Adipose tissue (tissue), 3 donors: Measurements from ENCODE around the gene GRIPAP1. TPM values are rescaled to one million over a fixed set of nuclear protein-coding genes. Genes with fewer than 3 reads are reported as not detected.

ENCODE experiments used
- H3K27ac ChIP-seq: one replicate; pipeline ENCODE4 v1.5.1; 2013; ENCODE audit warnings: low read depth, low read length
- WGBS, 3 donors: extraction: QIAGEN DNeasy Blood & Tissue Kit; methylation state at CpG; one replicate each; pipeline ENCODE4 v1.1.7; 2013; 5-methylcytosine and 5-hydroxymethylcytosine counted together
- polyA plus RNA-seq, 3 donors: library from polyadenylated mRNA; stranded (reverse); fragments of 200-250 nt; gene quantifications; one replicate each; pipeline ENCODE4 v1.2.3, GENCODE V29; 2013
- donor health status: healthy with polysubstance abuse.
- donor health status: Bipolar disorder and iron deficiency.
- donor health status: healthy.

The GRIPAP1 gene
- polyA plus RNA-seq, 3 donors = 13.8 to 25.9 (median 22.2) TPM

DNA sequence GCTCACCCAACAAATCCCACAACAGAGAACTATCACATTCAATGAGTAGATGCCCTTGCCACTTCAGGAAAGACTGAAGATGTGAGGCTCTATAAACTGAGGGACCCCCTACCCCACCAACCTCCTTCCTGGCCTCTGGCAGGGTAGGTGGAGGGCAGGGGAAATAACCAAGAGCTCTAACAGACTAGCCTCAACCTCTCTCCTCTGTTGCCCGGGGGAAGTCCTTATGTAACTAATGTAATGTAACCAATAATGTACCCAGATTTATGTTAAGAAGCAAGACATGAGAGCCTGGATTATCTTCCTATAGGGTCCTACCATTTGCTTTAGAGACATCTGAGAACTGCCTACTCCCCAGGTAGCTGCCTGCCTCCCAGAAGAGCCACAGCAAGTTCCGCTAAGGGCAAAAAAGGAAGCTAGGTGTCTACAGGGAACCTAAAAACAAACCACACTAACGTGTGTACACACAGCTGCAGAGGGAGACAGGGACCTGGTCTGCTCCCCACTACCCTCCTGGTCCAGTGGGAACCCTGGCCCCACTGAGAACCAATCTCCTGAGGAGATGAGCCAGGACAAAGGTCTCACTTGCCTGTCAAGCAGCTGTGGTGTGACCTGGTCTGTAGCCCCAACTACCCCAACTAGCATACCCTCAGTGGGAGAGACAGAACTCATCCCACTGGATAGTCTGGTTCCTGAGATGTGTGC, 62.4 kb downstream of the GRIPAP1 start:
- WGBS, 3 donors = 56 to 73% (median 60%) methylated on average over 3 of the region's 3 CpGs
- H3K27ac ChIP-seq = no peak overlapping the region

DNA sequence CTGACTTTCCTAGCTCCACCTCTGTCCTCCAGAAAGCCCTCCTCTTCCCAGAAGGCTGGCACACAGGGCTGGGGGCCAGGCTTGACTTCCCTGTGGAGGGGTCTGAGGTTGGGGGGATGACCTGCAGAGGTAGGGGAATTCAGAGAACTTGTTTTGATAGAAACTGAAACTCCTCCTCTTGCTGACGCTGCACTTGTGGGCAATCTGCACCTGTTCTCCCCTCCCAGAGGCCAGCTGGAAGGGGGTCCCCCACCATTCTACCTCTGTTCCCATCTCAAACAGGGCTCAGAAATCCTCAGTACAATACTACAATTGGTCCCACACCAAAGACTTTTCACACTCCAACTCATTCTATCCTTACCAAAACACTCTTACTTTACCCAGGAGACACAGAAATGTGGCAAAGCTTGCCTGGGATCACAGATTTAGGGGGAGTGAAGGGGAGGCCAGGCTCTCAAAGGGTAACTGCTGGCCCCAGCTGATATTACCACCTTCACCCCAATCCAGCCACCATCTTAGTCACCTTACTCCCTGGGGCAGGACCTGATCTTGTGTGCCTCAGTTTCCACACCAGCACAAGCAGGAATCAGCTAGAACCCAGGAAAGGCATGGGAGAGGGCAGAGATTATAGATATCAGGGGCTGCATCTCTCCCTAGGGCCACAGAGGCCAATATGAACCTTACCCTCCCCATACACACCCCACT, 63.2 kb downstream of the GRIPAP1 start:
- WGBS, 3 donors = 44 to 55% methylated on average over 1 of the region's 1 CpG; no CpG with 5 or more reads in 1 of the 3 donors
- H3K27ac ChIP-seq = no peak overlapping the region

DNA sequence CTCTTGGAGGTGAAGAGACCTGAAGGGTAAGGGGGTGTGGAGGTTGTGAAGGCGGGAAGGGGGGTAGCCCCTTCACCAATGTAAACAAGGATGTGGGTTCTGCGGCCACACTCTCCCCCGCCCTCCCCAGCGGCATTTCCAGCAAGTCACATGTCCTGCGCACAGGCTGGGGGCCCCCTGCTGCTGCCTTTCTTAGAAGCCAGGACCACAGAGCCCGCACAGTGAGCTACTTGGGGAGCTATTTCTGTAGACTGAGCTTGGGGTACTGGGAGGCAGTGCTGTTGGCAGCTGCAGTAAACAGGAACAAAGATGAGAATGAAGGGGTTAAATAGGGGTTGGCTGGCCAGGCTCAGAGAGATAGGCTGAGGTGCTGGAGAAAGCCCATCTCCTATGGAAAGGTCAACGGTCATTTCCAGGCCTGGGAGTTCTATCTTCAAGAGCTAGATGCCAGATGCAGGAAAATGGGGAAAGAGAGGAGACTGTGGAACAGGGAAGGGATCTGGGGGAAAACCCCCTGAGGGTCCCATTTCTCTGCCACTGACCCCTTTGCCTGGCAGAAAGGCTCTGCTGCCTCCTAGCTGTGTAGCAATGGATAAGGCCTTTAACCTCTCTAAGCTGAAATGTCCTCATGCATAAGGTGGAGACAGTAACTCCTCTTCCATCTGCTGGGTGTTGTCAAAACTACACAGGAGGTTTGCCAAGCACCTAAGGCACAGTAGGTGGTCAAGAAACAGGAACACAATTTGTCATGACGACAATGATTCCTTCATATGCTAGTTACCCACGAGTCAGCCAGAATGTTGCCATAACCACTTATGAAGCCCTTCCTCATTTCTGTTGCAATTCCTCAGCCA, 64.8 kb downstream of the GRIPAP1 start:
- no peak overlapping the region for H3K27ac ChIP-seq
- 34 to 55% (median 39%) methylated on average over 9 of the region's 9 CpGs for WGBS, 3 donors

DNA sequence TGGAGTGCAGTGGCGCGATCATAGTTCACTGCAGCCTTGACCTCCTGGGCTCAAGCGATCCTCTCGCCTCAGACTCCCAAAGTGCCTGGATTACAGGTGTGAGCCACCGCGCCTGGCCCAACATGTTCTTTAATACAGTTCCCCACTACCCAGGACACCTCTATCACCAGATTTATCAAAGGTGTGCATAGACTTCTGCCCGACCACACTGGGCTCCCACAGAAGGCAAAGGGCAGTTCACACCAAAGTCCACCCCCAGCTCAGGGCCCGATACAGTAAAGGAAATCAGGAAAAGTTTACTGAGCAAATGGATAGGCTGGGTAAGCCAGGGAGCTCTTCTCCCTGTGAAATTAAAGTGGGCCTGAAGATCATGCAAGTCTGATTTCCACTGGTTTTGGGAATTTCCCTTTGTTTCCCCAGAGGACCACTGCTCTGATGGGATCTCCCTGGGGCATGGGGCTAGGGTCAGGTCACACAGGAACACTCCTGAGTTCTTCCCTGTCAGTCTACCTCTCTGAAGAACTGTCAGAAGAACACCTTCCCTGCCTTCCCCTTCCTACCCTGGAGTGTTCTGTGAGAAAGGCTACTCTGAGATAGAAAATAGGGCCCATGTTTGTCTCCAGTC, 65.5 kb downstream of the GRIPAP1 start:
- H3K27ac ChIP-seq = no peak overlapping the region
- WGBS, 3 donors = 85 to 92% (median 87%) methylated on average over 8 of the region's 8 CpGs

DNA sequence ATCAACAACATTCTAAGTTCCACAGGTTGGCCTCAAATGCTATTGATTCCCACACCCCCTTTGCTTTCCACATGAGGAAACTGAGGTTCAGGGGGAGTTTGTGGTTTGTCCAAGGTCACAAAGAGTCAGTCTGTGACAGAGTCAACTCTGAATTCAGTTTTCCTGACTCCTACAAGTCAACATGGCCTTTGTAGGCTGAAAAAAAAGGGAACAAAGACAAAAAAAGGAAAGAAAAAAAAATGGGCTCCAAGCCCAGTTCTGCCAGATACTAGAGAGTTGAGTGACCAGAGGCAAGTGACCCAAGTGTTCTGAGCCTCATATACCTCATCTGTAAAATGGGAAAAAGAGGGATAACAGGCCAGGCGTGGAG, 66.8 kb downstream of the GRIPAP1 start:
- 93 to 100% (median 93%) methylated on average over 1 of the region's 1 CpG for WGBS, 3 donors
- H3K27ac ChIP-seq = no peak overlapping the region

DNA sequence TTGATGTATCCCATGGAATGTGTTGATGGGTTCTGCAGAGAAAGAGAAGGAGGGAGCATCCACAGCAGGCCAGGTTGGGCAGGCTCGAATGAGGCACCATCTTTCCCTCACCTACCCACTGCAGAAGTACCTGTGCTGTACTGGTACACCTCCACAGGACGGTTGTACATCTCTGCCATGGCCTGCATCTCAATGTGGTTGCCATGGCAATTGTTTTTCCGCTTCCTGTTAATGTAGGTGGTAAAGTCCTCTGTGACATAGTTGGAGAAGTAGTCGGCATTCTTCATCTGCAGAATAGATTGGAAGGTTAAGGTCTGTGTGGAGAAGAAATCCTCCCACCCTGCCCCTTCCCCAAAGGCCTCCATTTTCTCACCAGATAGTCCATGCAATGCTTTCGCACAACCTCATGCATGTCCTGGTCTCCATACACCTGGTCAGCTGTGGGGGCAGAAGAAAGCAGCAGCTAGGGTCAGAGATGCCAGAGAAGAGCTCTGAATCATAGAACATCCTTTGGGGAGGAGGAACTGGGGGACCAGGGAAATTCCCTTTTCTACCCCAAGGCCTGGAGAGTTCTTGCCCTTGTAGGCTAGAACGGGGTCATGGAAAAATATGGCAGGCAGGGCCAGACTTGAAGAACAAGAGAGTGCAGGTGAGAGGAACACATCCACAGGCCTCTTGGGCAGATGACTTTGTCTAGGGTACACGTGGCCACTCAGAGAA, 67.3 kb downstream of the GRIPAP1 start:
- 71 to 82% (median 82%) methylated on average over 7 of the region's 7 CpGs for WGBS, 3 donors
- H3K27ac ChIP-seq = no peak overlapping the region

DNA sequence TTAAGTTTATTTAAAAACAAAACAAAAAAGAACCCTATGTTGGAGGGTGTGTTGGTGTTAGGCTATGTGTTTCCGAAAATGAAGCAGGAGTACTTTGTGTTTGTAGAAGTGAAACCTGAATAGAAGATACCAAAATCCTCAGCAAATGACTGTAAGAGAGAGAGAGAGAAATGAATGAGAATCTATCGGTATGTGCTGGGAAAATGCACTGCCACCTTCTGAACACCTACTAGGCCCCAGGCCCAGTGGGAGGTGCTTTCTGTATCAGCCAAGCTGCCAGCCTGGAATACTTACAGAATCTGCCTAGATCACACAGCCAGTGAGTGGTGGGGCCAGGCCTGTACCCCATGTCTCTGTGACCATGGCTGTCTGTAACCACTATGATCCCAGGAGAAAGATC, 68.3 kb downstream of the GRIPAP1 start:
- 75 to 92% (median 84%) methylated on average over 2 of the region's 2 CpGs for WGBS, 3 donors
- no peak overlapping the region for H3K27ac ChIP-seq

DNA sequence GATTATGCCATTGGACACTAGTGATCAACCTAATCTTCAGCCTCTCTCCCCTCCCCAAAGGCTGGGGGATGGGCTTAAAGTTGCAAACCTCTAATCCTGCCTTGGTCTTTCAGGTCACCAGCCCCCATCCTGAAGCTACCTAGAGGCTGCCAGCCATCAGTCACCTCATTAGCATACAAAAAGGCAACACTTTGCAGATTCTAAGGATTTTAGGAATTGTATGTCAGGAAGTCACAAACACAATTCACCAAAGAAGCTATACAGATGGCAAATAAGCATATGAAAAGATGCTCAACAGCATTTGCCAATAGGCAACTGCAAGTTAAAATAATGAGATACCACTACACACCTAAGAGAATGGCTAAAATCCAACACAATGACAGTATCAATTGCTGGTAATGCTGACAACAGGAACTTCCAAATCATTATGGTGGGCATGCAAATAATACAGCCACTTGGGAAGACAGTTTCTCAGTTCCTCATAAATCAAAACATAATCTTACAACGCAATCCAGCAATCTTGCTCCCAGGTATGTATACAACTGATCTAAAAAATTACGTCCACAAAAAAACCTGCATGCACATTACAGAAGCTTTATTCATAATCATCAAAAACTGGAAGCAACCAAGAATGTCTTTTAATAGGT, 74.2 kb downstream of the GRIPAP1 start:
- WGBS, 3 donors = 64 to 86% (median 76%) methylated on average over 2 of the region's 2 CpGs

DNA sequence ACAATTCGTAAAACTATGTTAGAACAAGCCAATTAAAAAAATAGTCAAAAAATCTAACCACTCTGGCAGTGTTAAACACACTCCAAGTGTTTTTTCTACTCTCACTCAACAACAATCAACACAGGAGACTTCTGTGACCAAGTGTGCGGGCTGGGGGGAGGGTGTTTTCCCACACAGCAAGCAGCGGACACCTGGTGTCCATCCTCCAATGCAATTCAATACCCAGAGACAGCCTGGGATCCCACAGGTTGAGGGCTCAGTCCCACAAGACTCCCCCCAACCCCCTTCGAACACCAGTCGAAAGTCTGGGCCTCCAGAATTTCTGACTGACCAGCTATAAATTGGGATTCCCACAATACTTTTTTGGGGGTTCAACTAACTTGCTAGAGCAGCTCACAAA, 74.9 kb downstream of the GRIPAP1 start:
- no peak overlapping the region for H3K27ac ChIP-seq
- WGBS, 3 donors = 59 to 91% (median 78%) methylated on average over 5 of the region's 5 CpGs

More for the DNA sequence above, 74.2 kb downstream of the GRIPAP1 start:
- no peak overlapping the region for H3K27ac ChIP-seq

DNA sequence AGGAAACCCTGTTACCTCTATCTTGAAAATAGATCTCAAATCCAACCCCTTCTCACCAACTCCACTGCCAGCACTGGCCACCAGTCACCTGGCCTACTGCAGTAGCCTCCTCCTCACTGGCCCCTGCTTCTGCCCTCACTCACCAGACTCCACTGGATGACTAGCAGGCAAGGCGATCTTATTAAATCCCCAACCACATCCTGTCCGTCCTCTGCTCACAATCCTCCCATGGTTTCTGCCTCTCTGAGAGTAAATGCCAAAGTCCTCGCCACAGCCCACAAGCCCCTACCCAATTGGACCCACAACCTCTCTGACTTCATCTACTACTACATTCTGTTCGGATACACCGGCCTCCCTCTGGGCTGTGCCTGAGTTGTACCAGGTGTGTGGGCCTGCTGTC, 77.8 kb downstream of the GRIPAP1 start:
- H3K27ac ChIP-seq = no peak overlapping the region
- WGBS, 3 donors = 79 to 94% (median 84%) methylated on average over 3 to 5 of the region's 5 CpGs

DNA sequence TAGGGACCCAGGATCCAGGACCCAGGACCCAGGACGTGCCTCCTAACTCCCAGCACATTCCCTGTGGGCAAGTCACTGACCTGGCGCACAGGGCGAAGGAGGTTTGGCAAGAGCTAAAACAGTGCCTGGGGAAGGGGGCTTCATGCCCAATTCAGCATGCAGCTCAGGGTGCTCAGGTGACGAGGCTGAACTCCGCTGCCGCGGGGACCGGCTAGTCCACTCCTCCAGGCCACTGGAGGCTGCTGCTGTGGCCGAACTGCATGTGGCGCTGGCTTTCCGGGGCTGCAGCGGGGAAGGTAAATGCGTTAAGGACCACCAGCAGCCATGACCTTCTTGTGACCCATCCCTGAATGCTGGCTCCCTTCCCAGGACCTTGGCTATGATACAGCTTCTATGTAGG, 78.3 kb downstream of the GRIPAP1 start:
- 82 to 96% (median 91%) methylated on average over 10 to 13 of the region's 13 CpGs for WGBS, 3 donors
- no peak overlapping the region for H3K27ac ChIP-seq

Other genes with a start within 250 kb of the GRIPAP1 start
- gene GLOD5, start 240.5 kb downstream of the GRIPAP1 start, polyA plus RNA-seq = under 1 TPM in 1 of 3 donors, not detected in 2; 0.22 TPM
- gene GATA1, start 215.7 kb downstream of the GRIPAP1 start, polyA plus RNA-seq = under 1 TPM in 1 of 3 donors, not detected in 2; 0.07 TPM
- 10 to 100 TPM; 26.1 to 55.8 (median 41.2) TPM for gene HDAC6, start 200.2 kb downstream of the GRIPAP1 start, polyA plus RNA-seq
- not detected for gene ERAS, start 175.8 kb downstream of the GRIPAP1 start, polyA plus RNA-seq
- gene PCSK1N, start 166.7 kb downstream of the GRIPAP1 start, polyA plus RNA-seq = 10 to 100 TPM in 1 of 3 donors, 1 to 10 TPM in 1, not detected in 1; 1.8 to 53.2 TPM
- 10 to 100 TPM; 33.0 to 46.0 (median 35.0) TPM for gene TIMM17B, start 104.5 kb downstream of the GRIPAP1 start, polyA plus RNA-seq
- 10 to 100 TPM; 60.3 to 78.0 (median 68.9) TPM for gene PQBP1, start 104.3 kb downstream of the GRIPAP1 start, polyA plus RNA-seq
- gene SLC35A2, start 90.6 kb downstream of the GRIPAP1 start, polyA plus RNA-seq = 10 to 100 TPM; 11.0 to 22.1 (median 15.8) TPM
- 1 to 10 TPM; 2.9 to 4.8 (median 3.5) TPM for gene PIM2, start 83.2 kb downstream of the GRIPAP1 start, polyA plus RNA-seq
- gene OTUD5, start 44.7 kb downstream of the GRIPAP1 start, polyA plus RNA-seq = 10 to 100 TPM; 17.6 to 37.9 (median 31.4) TPM
- gene KCND1, start 30.4 kb downstream of the GRIPAP1 start, polyA plus RNA-seq = 1 to 10 TPM in 2 of 3 donors, under 1 TPM in 1; 0.46 to 4.7 (median 1.0) TPM
- 10 to 100 TPM; 14.9 to 83.9 (median 71.1) TPM for gene TFE3, start 41.1 kb upstream of the GRIPAP1 start, polyA plus RNA-seq
- gene CCDC120, start 56.7 kb upstream of the GRIPAP1 start, polyA plus RNA-seq = 1 to 10 TPM; 1.4 to 3.8 (median 2.4) TPM
- 10 to 100 TPM in 2 of 3 donors, 1 to 10 TPM in 1; 5.9 to 25.4 (median 15.8) TPM for gene PRAF2, start 71.7 kb upstream of the GRIPAP1 start, polyA plus RNA-seq
- gene WDR45, start 77.6 kb upstream of the GRIPAP1 start, polyA plus RNA-seq = 10 to 100 TPM; 49.9 to 92.9 (median 88.5) TPM
- 10 to 100 TPM in 2 of 3 donors, 1 to 10 TPM in 1; 8.7 to 19.0 (median 12.9) TPM for gene GPKOW, start 121.5 kb upstream of the GRIPAP1 start, polyA plus RNA-seq
- 10 to 100 TPM in 1 of 3 donors, 1 to 10 TPM in 2; 3.3 to 12.7 (median 3.4) TPM for gene MAGIX, start 160.5 kb upstream of the GRIPAP1 start, polyA plus RNA-seq
- gene PLP2, start 169.6 kb upstream of the GRIPAP1 start, polyA plus RNA-seq = 100 to 1,000 TPM in 2 of 3 donors, 10 to 100 TPM in 1; 82.9 to 246 (median 116) TPM
- 1 to 10 TPM; 6.0 to 8.4 (median 7.8) TPM for gene PRICKLE3, start 184.1 kb upstream of the GRIPAP1 start, polyA plus RNA-seq
- gene SYP, start 197.9 kb upstream of the GRIPAP1 start, polyA plus RNA-seq = 1 to 10 TPM; 1.4 to 6.8 (median 2.1) TPM
- under 1 TPM; 0.10 to 0.79 (median 0.10) TPM for gene CACNA1F, start 231.1 kb upstream of the GRIPAP1 start, polyA plus RNA-seq
- gene CCDC22, start 233.2 kb upstream of the GRIPAP1 start, polyA plus RNA-seq = 10 to 100 TPM in 1 of 3 donors, 1 to 10 TPM in 2; 7.6 to 11.4 (median 9.8) TPM